K562 (cell line): ENCODE measurements around the gene ZMPSTE24. TPM values are rescaled to one million over a fixed set of nuclear protein-coding genes. Genes with fewer than 3 reads are reported as not detected.

Experiments used
- ATAC-seq: fragments of 200-7000 bp; cut with Tn5 transposase; 3 replicates; pipeline ENCODE4 v1.9.1; 2020; ENCODE audit warnings: moderate library complexity
- BruUV-seq: library from RNA; stranded (reverse); fragments of 400-500 nt; replicated peaks from 2 replicates; lab custom pipeline; 2021; lab: Mats Ljungman, UMichigan
- CTCF ChIA-PET: fragments of 300-600 bp; formaldehyde crosslinking; extraction: SDS; loops from one replicate; lab custom pipeline; 2021; ENCODE audit warnings: low intra/inter-chr PET ratio; lab: Yijun Ruan, JAX
- POLR2A ChIA-PET: fragments of 300-600, 350-650 bp; sonication (Branson Sonifier 250); formaldehyde crosslinking; extraction: SDS; loops from one replicate; lab custom pipeline; 2021; ENCODE audit warnings: antibody characterized with exemption, inconsistent platforms; lab: Yijun Ruan, JAX
- DNase-seq, 4 experiments: peaks; one replicate each; pipeline versions ENCODE4 v3.0.0 to v3.0.0-alpha.2; 2011 to 2018; ENCODE audit warnings: low spot score in 3 of 4, mixed read lengths in 3 of 4; ENCODE audit errors: extremely low read depth in 1 of 4
- FAIRE-seq: peaks from 2 replicates; lab custom pipeline; 2011; peaks lifted over from hg19 to GRCh38; lab: Jason Lieb, UNC
- H2AFZ ChIP-seq: 2 replicates; pipeline ENCODE4 v1.6.0; 2011; ENCODE audit warnings: low read depth, low read length, control low read depth, inconsistent platforms
- H3K27ac ChIP-seq: fragments of 200-600 bp; 3 replicates; pipeline ENCODE4 v1.8.0; 2011; ENCODE audit warnings: low read depth, mild to moderate bottlenecking, control low read depth, inconsistent platforms, low read length, moderate library complexity, mixed read lengths; ENCODE audit errors: extremely low read depth
- H3K27me3 ChIP-seq, 2 experiments: fragments of 300-600 bp in 1 of 2; 2 replicates in 1 of 2; 3 replicates in 1 of 2; pipeline versions ENCODE4 v1.6.0 to v1.8.0; 2011; ENCODE audit warnings: inconsistent platforms in 2 of 2, low read length in 2 of 2, mild to moderate bottlenecking in 1 of 2, mixed read lengths in 1 of 2, moderate library complexity in 1 of 2; ENCODE audit not compliant: control insufficient read depth in 2 of 2, insufficient read depth in 2 of 2
- H3K36me3 ChIP-seq: fragments of 300-600 bp; 3 replicates; pipeline ENCODE4 v1.8.0; 2011; ENCODE audit warnings: mild to moderate bottlenecking, low read length, inconsistent platforms; ENCODE audit not compliant: control insufficient read depth, insufficient read depth
- H3K4me1 ChIP-seq, 2 experiments: fragments of 200-600 bp in 1 of 2; replicated peaks in 1 of 2; 2 replicates in 1 of 2; 3 replicates in 1 of 2; pipeline versions ENCODE4 v1.5.1 to v1.8.0; 2011; ENCODE audit warnings: inconsistent platforms in 2 of 2, low read length in 2 of 2, mild to moderate bottlenecking in 1 of 2, mixed read lengths in 1 of 2, moderate library complexity in 1 of 2; ENCODE audit not compliant: control insufficient read depth in 2 of 2, insufficient read depth in 2 of 2
- H3K4me2 ChIP-seq: 2 replicates; pipeline ENCODE4 v1.6.1; 2011; ENCODE audit warnings: low read length, control low read depth, inconsistent platforms, mixed read lengths; ENCODE audit not compliant: insufficient read depth
- H3K4me3 ChIP-seq: fragments of 200-600 bp; sonication (generic), shearing (Covaris generic); 2 replicates; pipeline ENCODE4 v1.5.1; 2016; ENCODE audit warnings: control low read depth, inconsistent platforms
- H3K79me2 ChIP-seq: fragments of 200-600 bp; 3 replicates; pipeline ENCODE4 v1.8.0; 2011; ENCODE audit warnings: low read length, inconsistent platforms; ENCODE audit not compliant: control insufficient read depth, insufficient read depth
- H3K9ac ChIP-seq, 2 experiments: 2 replicates each; pipeline versions ENCODE4 v1.6.0 to v1.6.1; 2011; ENCODE audit warnings: low read depth in 2 of 2, low read length in 2 of 2, control low read depth in 1 of 2, inconsistent platforms in 1 of 2, mild to moderate bottlenecking in 1 of 2, mixed read lengths in 1 of 2; ENCODE audit not compliant: insufficient read depth in 1 of 2
- H3K9me1 ChIP-seq: one replicate; pipeline ENCODE4 v1.6.0; 2011; ENCODE audit warnings: inconsistent platforms, mild to moderate bottlenecking, low read length, moderate library complexity; ENCODE audit not compliant: control insufficient read depth, insufficient read depth
- H3K9me3 ChIP-seq: replicated peaks from 2 replicates; pipeline ENCODE4 v1.5.1; 2011; ENCODE audit warnings: low read depth, low read length, inconsistent platforms; ENCODE audit not compliant: control insufficient read depth, insufficient read depth
- H4K20me1 ChIP-seq: replicated peaks from 2 replicates; pipeline ENCODE4 v1.6.1; 2011; ENCODE audit warnings: low read length, inconsistent platforms, mixed read lengths; ENCODE audit not compliant: control insufficient read depth, insufficient read depth
- DIDO1 ChIP-seq: fragments of 450-650 bp; IDR thresholded peaks from 2 replicates; pipeline ENCODE4 v1.6.1; 2016; ENCODE audit warnings: low read depth, missing biosample characterization, missing genetic modification characterization
- FOXP1 ChIP-seq: sonication (generic); formaldehyde crosslinking; IDR thresholded peaks from 2 replicates; pipeline ENCODE4 v1.8.0; 2022; ENCODE audit warnings: mild to moderate bottlenecking, missing genetic modification reagents
- HOXB6 ChIP-seq: fragments of 250-450 bp; sonication (Bioruptor Pico); IDR thresholded peaks from 2 replicates; pipeline ENCODE4 v1.5.1; 2022; ENCODE audit warnings: mild to moderate bottlenecking, borderline replicate concordance
- KLF13 ChIP-seq: fragments of 450-650 bp; IDR thresholded peaks from 2 replicates; pipeline ENCODE4 v1.6.1; 2016; ENCODE audit warnings: missing genetic modification characterization, low read depth, mild to moderate bottlenecking, missing compliant biosample characterization, moderate library complexity, borderline replicate concordance
- MCM5 ChIP-seq: fragments of 450-650 bp; IDR thresholded peaks from 2 replicates; pipeline ENCODE4 v1.6.1; 2016; ENCODE audit warnings: low read depth
- NBN ChIP-seq: fragments of 450-650 bp; IDR thresholded peaks from 2 replicates; pipeline ENCODE4 v1.6.1; 2016; ENCODE audit warnings: low read depth, mild to moderate bottlenecking
- NR1H2 ChIP-seq: sonication (generic); formaldehyde crosslinking; IDR thresholded peaks from 2 replicates; pipeline ENCODE4 v1.4.0; 2020; ENCODE audit warnings: mild to moderate bottlenecking, missing genetic modification reagents
- PHTF2 ChIP-seq: fragments of 250-450 bp; sonication (Bioruptor Pico); IDR thresholded peaks from 2 replicates; pipeline ENCODE4 v1.5.0; 2021; ENCODE audit warnings: mild to moderate bottlenecking
- POLR2AphosphoS5 ChIP-seq: IDR thresholded peaks from 2 replicates; pipeline ENCODE4 v1.6.1; 2011; ENCODE audit warnings: mild to moderate bottlenecking, low read depth, low read length, moderate library complexity; ENCODE audit not compliant: control insufficient read depth, insufficient read depth
- ZC3H8 ChIP-seq: fragments of 450-650 bp; IDR thresholded peaks from 2 replicates; pipeline ENCODE4 v1.6.1; 2017
- ZNF232 ChIP-seq: sonication (generic); formaldehyde crosslinking; IDR thresholded peaks from 2 replicates; pipeline ENCODE4 v1.8.0; 2022; ENCODE audit warnings: mild to moderate bottlenecking, missing genetic modification reagents
- ZNF431 ChIP-seq: sonication (generic); formaldehyde crosslinking; IDR thresholded peaks from 2 replicates; pipeline ENCODE4 v1.8.0; 2022; ENCODE audit warnings: mild to moderate bottlenecking, missing genetic modification reagents
- WGBS: fragments of 100-300 bp; shearing (Covaris generic); methylation state at CpG from one replicate; pipeline ENCODE4 v1.1.6; 2016; ENCODE audit warnings: low coverage, mixed read lengths; ENCODE audit not compliant: insufficient coverage; ENCODE audit errors: missing lambda C conversion rate; 5-methylcytosine and 5-hydroxymethylcytosine counted together
- in situ Hi-C: fragments of 300-500 bp; cut with MboI; formaldehyde crosslinking; loops from 4 replicates; pipeline ENCODE4 v1.15.0; 2018; ENCODE audit warnings: inconsistent platforms, mixed read lengths
- intact Hi-C: fragments of 100-400 bp; cut with micrococcal nuclease; formaldehyde crosslinking; loops from 2 replicates; pipeline ENCODE4 v1.14.2; 2022
- polyA plus RNA-seq, 8 experiments: library from polyadenylated mRNA; depleted of rRNA in 4 of 8; stranded (reverse) in 5 of 8; unstranded in 3 of 8; fragments of >200 nt; fragmentation: Nextera tagmentation in 2 of 8; fragmentation: Illumina TruSeq in 1 of 8; extraction: Ambion mirVana in 2 of 8; extraction: Trizol in 1 of 8; gene quantifications; 2 replicates each; pipeline versions ENCODE4 v1.2.1 to v1.2.3, GENCODE V29; 2011 to 2014; ENCODE audit warnings: inconsistent platforms in 1 of 8, missing spikeins in 1 of 8
- total RNA-seq, 7 experiments: library from RNA; depleted of rRNA in 6 of 7; stranded (reverse); fragments of >200 nt in 6 of 7; fragmentation: Illumina TruSeq in 2 of 7; extraction: Trizol in 2 of 7; gene quantifications; 2 replicates each; pipeline versions ENCODE4 v1.2.1 to v1.2.3, GENCODE V29; 2011 to 2021; ENCODE audit warnings: low replicate concordance in 1 of 7
- TF ChIP-seq, protein P1 (sequence below): sonication (generic); formaldehyde crosslinking; IDR thresholded peaks from 2 replicates; pipeline ENCODE4 v1.8.1; 2023; ENCODE audit warnings: mild to moderate bottlenecking, missing genetic modification reagents
- TF ChIP-seq, protein P2 (sequence below), 3 experiments: fragments of 200-800 bp in 1 of 3; sonication (Bioruptor generic) in 1 of 3; sonication (generic) in 1 of 3; formaldehyde crosslinking in 1 of 3; IDR thresholded peaks; 2 replicates each; pipeline versions ENCODE4 v1.6.1 to v1.8.0; 2016 to 2022; ENCODE audit warnings: mild to moderate bottlenecking in 2 of 3, missing compliant biosample characterization in 2 of 3, missing genetic modification characterization in 2 of 3, missing genetic modification reagents in 1 of 3
- TF ChIP-seq, protein P3 (sequence below): sonication (generic); formaldehyde crosslinking; IDR thresholded peaks from 2 replicates; pipeline ENCODE4 v1.8.0; 2022; ENCODE audit warnings: mild to moderate bottlenecking, missing genetic modification reagents
- TF ChIP-seq, protein P4 (sequence below), 2 experiments: fragments of 450-650 bp; IDR thresholded peaks; 2 replicates each; pipeline ENCODE4 v1.6.1; 2018; ENCODE audit warnings: mild to moderate bottlenecking in 2 of 2, low read depth in 1 of 2; ENCODE audit not compliant: partially characterized antibody in 2 of 2

Gene ZMPSTE24
- total and polyA plus RNA-seq, 9 of the 15 experiments (the other 6 are each of a cell fraction or from before 2014, with no cell fraction given) = 30.7 to 75.9 (median 64.3) TPM

DNA sequence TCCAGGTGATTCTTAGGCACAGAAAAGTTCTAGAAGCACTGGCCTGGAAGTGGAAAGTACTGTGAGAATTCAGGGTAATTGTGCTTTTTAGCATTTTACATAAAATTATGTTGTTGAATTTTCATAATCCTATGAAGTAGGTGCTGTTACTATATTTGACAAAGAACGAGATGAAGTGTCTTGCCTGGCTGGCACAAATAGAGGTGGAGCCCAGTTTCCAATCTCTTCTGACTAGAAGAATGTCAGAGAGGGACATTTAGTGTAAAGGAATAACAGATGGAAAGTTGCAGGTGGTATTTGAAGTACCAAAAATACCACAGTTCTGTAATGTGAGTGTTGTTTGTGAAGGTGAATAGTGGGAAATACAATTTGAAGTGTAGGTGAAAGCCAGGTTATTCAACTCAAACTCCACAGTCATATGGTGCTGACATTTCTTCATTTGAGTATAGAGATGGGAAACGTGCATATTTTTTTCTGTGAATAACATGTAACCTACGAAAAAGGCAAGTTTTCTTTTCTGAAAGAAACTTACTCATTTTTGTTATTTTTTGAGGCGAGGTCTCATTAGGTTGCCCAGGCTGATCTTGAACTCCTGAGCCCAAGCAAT is 13.8 kb upstream of the ZMPSTE24 start:
- H3K4me3 ChIP-seq = no peak overlapping the region
- FAIRE-seq (no peak), DNase-seq (no peak), ATAC-seq (no peak)
- H4K20me1 ChIP-seq = no peaks in the 10 kb centered on the region
- no peaks in the 10 kb centered on the region for H3K9me1 ChIP-seq
- no peaks in the 10 kb centered on the region for H3K9me3 ChIP-seq
- H3K4me2 ChIP-seq = no peak overlapping the region
- no peaks in the 10 kb centered on the region for H3K27me3 ChIP-seq
- ChIA-PET CTCF (no interaction called here), POLR2A (interaction anchor here (0.7 kb wide), 1 partner anchor 597 kb away, joined by 3 read pairs; no protein-coding TSS in a partner anchor)
- H3K36me3 ChIP-seq = peaks cover 3% of the 10 kb centered on the region; the same call in 2 of the 3 replicates
- in situ Hi-C loops (no loop called here), intact Hi-C loops (no loop called here)
- peaks cover 3% of the 10 kb centered on the region in 2 experiments; a peak in 1 of 5 replicates for H3K4me1 ChIP-seq
- no peak overlapping the region for H2AFZ ChIP-seq
- H3K79me2 ChIP-seq = no peaks in the 10 kb centered on the region
- 20% methylated on average over 4 of the region's 4 CpGs for WGBS
- no TSS peak for BruUV-seq
- H3K27ac ChIP-seq = no peak overlapping the region
- no peak overlapping the region for H3K9ac ChIP-seq
- TF ChIP-seq ZNF431 (CRISPR knock-in tag) (no peak), POLR2AphosphoS5 (no peak), ZC3H8 (no peak), PHTF2 (CRISPR knock-in tag) (no peak), KLF13 (tag) (no peak), MCM5 (no peak), NR1H2 (CRISPR knock-in tag) (no peak), ZNF232 (CRISPR knock-in tag) (no peak), DIDO1 (tag) (no peak), NBN (no peak), HOXB6 (CRISPR knock-in tag) (no peak), FOXP1 (no peak)
- TF ChIP-seq, protein P1, sequence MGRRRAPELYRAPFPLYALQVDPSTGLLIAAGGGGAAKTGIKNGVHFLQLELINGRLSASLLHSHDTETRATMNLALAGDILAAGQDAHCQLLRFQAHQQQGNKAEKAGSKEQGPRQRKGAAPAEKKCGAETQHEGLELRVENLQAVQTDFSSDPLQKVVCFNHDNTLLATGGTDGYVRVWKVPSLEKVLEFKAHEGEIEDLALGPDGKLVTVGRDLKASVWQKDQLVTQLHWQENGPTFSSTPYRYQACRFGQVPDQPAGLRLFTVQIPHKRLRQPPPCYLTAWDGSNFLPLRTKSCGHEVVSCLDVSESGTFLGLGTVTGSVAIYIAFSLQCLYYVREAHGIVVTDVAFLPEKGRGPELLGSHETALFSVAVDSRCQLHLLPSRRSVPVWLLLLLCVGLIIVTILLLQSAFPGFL (CRISPR knock-in tag) = no peak
- TF ChIP-seq, protein P2, sequence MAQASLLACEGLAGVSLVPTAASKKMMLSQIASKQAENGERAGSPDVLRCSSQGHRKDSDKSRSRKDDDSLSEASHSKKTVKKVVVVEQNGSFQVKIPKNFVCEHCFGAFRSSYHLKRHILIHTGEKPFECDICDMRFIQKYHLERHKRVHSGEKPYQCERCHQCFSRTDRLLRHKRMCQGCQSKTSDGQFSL (CRISPR knock-in tag; IDR thresholded peaks at IDR 0.05) = no peak
- TF ChIP-seq, protein P2 (tag; IDR thresholded peaks at IDR 0.05) = no peak
- TF ChIP-seq, protein P3, sequence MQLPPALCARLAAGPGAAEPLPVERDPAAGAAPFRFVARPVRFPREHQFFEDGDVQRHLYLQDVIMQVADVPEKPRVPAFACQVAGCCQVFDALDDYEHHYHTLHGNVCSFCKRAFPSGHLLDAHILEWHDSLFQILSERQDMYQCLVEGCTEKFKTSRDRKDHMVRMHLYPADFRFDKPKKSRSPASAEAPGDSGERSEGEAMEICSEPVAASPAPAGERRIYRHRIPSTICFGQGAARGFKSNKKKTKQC = no peak
- TF ChIP-seq, protein P4, sequence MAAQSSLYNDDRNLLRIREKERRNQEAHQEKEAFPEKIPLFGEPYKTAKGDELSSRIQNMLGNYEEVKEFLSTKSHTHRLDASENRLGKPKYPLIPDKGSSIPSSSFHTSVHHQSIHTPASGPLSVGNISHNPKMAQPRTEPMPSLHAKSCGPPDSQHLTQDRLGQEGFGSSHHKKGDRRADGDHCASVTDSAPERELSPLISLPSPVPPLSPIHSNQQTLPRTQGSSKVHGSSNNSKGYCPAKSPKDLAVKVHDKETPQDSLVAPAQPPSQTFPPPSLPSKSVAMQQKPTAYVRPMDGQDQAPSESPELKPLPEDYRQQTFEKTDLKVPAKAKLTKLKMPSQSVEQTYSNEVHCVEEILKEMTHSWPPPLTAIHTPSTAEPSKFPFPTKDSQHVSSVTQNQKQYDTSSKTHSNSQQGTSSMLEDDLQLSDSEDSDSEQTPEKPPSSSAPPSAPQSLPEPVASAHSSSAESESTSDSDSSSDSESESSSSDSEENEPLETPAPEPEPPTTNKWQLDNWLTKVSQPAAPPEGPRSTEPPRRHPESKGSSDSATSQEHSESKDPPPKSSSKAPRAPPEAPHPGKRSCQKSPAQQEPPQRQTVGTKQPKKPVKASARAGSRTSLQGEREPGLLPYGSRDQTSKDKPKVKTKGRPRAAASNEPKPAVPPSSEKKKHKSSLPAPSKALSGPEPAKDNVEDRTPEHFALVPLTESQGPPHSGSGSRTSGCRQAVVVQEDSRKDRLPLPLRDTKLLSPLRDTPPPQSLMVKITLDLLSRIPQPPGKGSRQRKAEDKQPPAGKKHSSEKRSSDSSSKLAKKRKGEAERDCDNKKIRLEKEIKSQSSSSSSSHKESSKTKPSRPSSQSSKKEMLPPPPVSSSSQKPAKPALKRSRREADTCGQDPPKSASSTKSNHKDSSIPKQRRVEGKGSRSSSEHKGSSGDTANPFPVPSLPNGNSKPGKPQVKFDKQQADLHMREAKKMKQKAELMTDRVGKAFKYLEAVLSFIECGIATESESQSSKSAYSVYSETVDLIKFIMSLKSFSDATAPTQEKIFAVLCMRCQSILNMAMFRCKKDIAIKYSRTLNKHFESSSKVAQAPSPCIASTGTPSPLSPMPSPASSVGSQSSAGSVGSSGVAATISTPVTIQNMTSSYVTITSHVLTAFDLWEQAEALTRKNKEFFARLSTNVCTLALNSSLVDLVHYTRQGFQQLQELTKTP (IDR thresholded peaks at IDR 0.05; ENCODE audit: low read depth in 1 of 2, partially characterized antibody in 2 of 2) = no peak
